ENCODE measurements around the gene CERS3.

The CERS3 gene

DNA sequence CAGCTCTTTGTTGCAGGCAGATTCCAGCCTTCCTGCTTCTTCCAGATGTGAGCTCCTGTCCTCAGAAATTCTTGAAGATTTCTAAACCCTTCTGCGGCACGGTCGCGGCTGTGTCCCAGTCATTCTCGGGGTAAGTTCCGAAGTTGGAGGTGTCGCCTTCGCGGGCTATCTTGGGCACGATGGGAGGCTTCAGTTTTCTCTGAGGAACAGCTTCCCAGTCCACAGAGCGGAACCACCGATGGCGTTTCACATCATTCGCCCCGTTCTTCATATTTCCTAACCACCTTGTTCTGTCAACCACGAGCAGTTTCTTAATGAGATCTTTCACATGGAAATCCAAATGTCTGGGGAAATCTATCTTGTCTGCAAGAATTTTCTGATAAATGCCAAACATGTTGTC lies 24.7 kb upstream of the CERS3 start:
- Histone ChIP-seq H3K36me3 (ENCODE audit: insufficient read depth, low read length) (no peaks in the 10 kb centered on the region), H2AFZ (ENCODE audit: low read length) (no peak overlapping the region), H3K9ac (ENCODE audit: low read depth, low read length, poor library complexity, severe bottlenecking) (no peak overlapping the region), H4K20me1 (ENCODE audit: insufficient read depth, low read length, poor library complexity, severe bottlenecking) (no peaks in the 10 kb centered on the region), H3K27me3 (ENCODE audit: insufficient read depth, low read length, poor library complexity, severe bottlenecking) (no peaks in the 10 kb centered on the region), H3K9me3 (ENCODE audit: insufficient read depth, low read depth, low read length) (no peaks in the 10 kb centered on the region), H3K79me2 (ENCODE audit: insufficient read depth, low read length) (no peaks in the 10 kb centered on the region), H3F3A (ENCODE audit: low read depth) (no peaks in the 10 kb centered on the region), H3K4me3 (ENCODE audit: low read length, poor library complexity, severe bottlenecking) (no peak overlapping the region), H3K4me2 (ENCODE audit: low read depth, low read length, poor library complexity, severe bottlenecking) (no peak overlapping the region), H3K9me2 (replicated peaks; ENCODE audit: low read depth, low read length) (no peaks in the 10 kb centered on the region), H3K4me1 (ENCODE audit: insufficient read depth, low read length, poor library complexity, severe bottlenecking) (no peaks in the 10 kb centered on the region)
- TF ChIP-seq, protein P1, sequence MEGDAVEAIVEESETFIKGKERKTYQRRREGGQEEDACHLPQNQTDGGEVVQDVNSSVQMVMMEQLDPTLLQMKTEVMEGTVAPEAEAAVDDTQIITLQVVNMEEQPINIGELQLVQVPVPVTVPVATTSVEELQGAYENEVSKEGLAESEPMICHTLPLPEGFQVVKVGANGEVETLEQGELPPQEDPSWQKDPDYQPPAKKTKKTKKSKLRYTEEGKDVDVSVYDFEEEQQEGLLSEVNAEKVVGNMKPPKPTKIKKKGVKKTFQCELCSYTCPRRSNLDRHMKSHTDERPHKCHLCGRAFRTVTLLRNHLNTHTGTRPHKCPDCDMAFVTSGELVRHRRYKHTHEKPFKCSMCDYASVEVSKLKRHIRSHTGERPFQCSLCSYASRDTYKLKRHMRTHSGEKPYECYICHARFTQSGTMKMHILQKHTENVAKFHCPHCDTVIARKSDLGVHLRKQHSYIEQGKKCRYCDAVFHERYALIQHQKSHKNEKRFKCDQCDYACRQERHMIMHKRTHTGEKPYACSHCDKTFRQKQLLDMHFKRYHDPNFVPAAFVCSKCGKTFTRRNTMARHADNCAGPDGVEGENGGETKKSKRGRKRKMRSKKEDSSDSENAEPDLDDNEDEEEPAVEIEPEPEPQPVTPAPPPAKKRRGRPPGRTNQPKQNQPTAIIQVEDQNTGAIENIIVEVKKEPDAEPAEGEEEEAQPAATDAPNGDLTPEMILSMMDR (conservative IDR thresholded peaks at IDR 0.05; ENCODE audit: low read length), result no peak
- no peak for TF ChIP-seq EZH2phosphoT487 (IDR thresholded peaks at IDR 0.05; ENCODE audit: borderline replicate concordance)

DNA sequence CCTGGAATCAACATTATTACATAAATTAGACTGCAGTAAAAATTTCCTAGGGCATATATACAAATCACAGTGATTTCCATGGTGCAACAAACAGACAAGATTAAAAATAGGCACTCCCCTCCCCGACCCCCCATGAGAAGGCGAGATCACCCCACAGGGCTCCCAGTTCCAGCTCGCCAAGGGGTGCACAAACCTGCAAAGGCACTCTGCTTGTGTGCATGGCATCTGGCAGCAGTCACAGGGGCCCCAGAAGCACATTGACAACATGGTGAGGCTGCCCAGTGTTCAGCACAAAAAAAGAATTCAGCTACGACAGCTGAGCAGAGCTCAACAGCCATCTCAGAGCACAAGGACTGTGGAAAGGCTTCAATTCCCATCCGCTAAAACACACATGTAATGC lies 19.2 kb upstream of the CERS3 start:
- Histone ChIP-seq H3F3A (ENCODE audit: low read depth) (no peaks in the 10 kb centered on the region), H4K20me1 (ENCODE audit: insufficient read depth, low read length, poor library complexity, severe bottlenecking) (no peaks in the 10 kb centered on the region), H3K9ac (ENCODE audit: low read depth, low read length, poor library complexity, severe bottlenecking) (no peak overlapping the region), H3K27me3 (ENCODE audit: insufficient read depth, low read length, poor library complexity, severe bottlenecking) (no peaks in the 10 kb centered on the region), H3K4me1 (ENCODE audit: insufficient read depth, low read length, poor library complexity, severe bottlenecking) (no peaks in the 10 kb centered on the region), H3K9me2 (replicated peaks; ENCODE audit: low read depth, low read length) (no peaks in the 10 kb centered on the region), H3K36me3 (ENCODE audit: insufficient read depth, low read length) (no peaks in the 10 kb centered on the region), H3K4me2 (ENCODE audit: low read depth, low read length, poor library complexity, severe bottlenecking) (no peak overlapping the region), H2AFZ (ENCODE audit: low read length) (no peak overlapping the region), H3K4me3 (ENCODE audit: low read length, poor library complexity, severe bottlenecking) (no peak overlapping the region), H3K79me2 (ENCODE audit: insufficient read depth, low read length) (no peaks in the 10 kb centered on the region), H3K9me3 (ENCODE audit: insufficient read depth, low read depth, low read length) (no peaks in the 10 kb centered on the region)
- no peak for TF ChIP-seq EZH2phosphoT487 (IDR thresholded peaks at IDR 0.05; ENCODE audit: borderline replicate concordance)
- TF ChIP-seq, protein P1 (conservative IDR thresholded peaks at IDR 0.05; ENCODE audit: low read length), result no peak

DNA sequence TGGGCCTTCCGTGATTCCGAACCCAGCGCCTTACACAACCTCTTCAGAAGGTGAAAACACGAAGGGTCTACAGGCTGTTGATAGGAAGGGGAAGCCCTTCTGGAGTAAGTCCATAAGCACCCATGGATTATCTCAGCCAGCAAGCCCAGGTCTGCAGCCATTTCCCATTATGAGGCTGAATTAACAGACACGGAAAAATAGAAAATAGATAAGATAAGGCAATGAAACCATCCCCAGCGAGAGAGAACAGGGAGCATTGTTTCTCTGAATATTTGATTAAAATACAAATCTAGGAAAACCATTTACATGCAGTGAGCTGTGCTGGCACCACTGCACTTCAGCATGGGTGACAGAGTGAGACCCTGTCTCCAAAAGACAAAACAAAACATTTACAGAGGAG lies 16.2 kb upstream of the CERS3 start:
- Histone ChIP-seq H3K9me3 (ENCODE audit: insufficient read depth, low read depth, low read length) (no peaks in the 10 kb centered on the region), H3K9ac (ENCODE audit: low read depth, low read length, poor library complexity, severe bottlenecking) (no peak overlapping the region), H3K27me3 (ENCODE audit: insufficient read depth, low read length, poor library complexity, severe bottlenecking) (no peaks in the 10 kb centered on the region), H2AFZ (ENCODE audit: low read length) (no peak overlapping the region), H3F3A (ENCODE audit: low read depth) (no peaks in the 10 kb centered on the region), H3K4me1 (ENCODE audit: insufficient read depth, low read length, poor library complexity, severe bottlenecking) (no peaks in the 10 kb centered on the region), H3K79me2 (ENCODE audit: insufficient read depth, low read length) (no peaks in the 10 kb centered on the region), H3K4me2 (ENCODE audit: low read depth, low read length, poor library complexity, severe bottlenecking) (no peak overlapping the region), H3K36me3 (ENCODE audit: insufficient read depth, low read length) (no peaks in the 10 kb centered on the region), H4K20me1 (ENCODE audit: insufficient read depth, low read length, poor library complexity, severe bottlenecking) (no peaks in the 10 kb centered on the region), H3K4me3 (ENCODE audit: low read length, poor library complexity, severe bottlenecking) (no peak overlapping the region), H3K9me2 (replicated peaks; ENCODE audit: low read depth, low read length) (no peaks in the 10 kb centered on the region)
- TF ChIP-seq EZH2phosphoT487 (IDR thresholded peaks at IDR 0.05; ENCODE audit: borderline replicate concordance), result no peak
- TF ChIP-seq, protein P1 (conservative IDR thresholded peaks at IDR 0.05; ENCODE audit: low read length), result no peak
